ENCODE measurements around the gene ATP2C1. TPM values are rescaled to one million over a fixed set of nuclear protein-coding genes. Genes with fewer than 3 reads are reported as not detected.
"Not testable (repeated sequence)": the region's sequence is repeated elsewhere in the genome, so short reads cannot be mapped to it uniquely, and the experiment has no call there.

Gene ATP2C1
- total and polyA plus RNA-seq, 4 donors: 41.4 to 126 (median 74.2) TPM

- Histone ChIP-seq H3K27me3 (ENCODE audit: control insufficient read depth in 3 of 3, insufficient read depth in 3 of 3, low read length in 2 of 3) (no peaks in the 10 kb centered on the region), H3K9ac (ENCODE audit: insufficient read depth in 1 of 2, low read length in 2 of 2) (no peak overlapping the region), H3K27ac (ENCODE audit: low read depth in 1 of 2, low read length in 1 of 2) (no peak overlapping the region), H3K4me3 (no peak overlapping the region), H3K9me3 (ENCODE audit: control insufficient read depth in 4 of 4, insufficient read depth in 3 of 4, low read length in 3 of 4) (peaks cover 0 to 4% (median under 1%) of the 10 kb centered on the region in 4 donors), H3K4me1 (ENCODE audit: control insufficient read depth in 5 of 5, insufficient read depth in 5 of 5, low read length in 5 of 5) (no peaks in the 10 kb centered on the region), H3K36me3 (ENCODE audit: control insufficient read depth in 4 of 4, insufficient read depth in 4 of 4, low read length in 4 of 4) (peaks cover 9 to 31% (median 19%) of the 10 kb centered on the region in 4 donors)
- TF ChIP-seq CTCF (IDR thresholded peaks at IDR 0.05; ENCODE audit: control extremely low read depth, extremely low read depth): no peak
- DNase-seq: no peak
- ATAC-seq (ENCODE audit: insufficient read depth, low FRiP score): no peak
- 95 to 98% methylated on average over 2 of the region's 2 CpGs for WGBS, 2 donors
These were observed 73.4 kb downstream of the ATP2C1 start for GRCh38 chr3:130967281-130967680.

- H3K9me3 ChIP-seq (ENCODE audit: control insufficient read depth in 4 of 4, insufficient read depth in 3 of 4, low read length in 3 of 4): peaks cover 0 to 4% (median under 1%) of the 10 kb centered on the region in 4 donors
- DNase-seq (no peak), ATAC-seq (ENCODE audit: insufficient read depth, low FRiP score) (no peak)
- H3K9ac ChIP-seq (ENCODE audit: insufficient read depth in 1 of 2, low read length in 2 of 2): no peak overlapping the region
- H3K27ac ChIP-seq (ENCODE audit: low read depth in 1 of 2, low read length in 1 of 2): no peak overlapping the region
- peaks cover 9 to 31% (median 19%) of the 10 kb centered on the region in 4 donors for H3K36me3 ChIP-seq (ENCODE audit: control insufficient read depth in 4 of 4, insufficient read depth in 4 of 4, low read length in 4 of 4)
- H3K4me3 ChIP-seq: no peak overlapping the region
- WGBS, 2 donors: 81 to 96% methylated on average over 3 of the region's 3 CpGs
- no peaks in the 10 kb centered on the region for H3K4me1 ChIP-seq (ENCODE audit: control insufficient read depth in 5 of 5, insufficient read depth in 5 of 5, low read length in 5 of 5)
- H3K27me3 ChIP-seq (ENCODE audit: control insufficient read depth in 3 of 3, insufficient read depth in 3 of 3, low read length in 2 of 3): no peaks in the 10 kb centered on the region
- no peak for TF ChIP-seq CTCF (IDR thresholded peaks at IDR 0.05; ENCODE audit: control extremely low read depth, extremely low read depth)
These were observed 74.3 kb downstream of the ATP2C1 start for GRCh38 chr3:130968221-130968620.

DNA sequence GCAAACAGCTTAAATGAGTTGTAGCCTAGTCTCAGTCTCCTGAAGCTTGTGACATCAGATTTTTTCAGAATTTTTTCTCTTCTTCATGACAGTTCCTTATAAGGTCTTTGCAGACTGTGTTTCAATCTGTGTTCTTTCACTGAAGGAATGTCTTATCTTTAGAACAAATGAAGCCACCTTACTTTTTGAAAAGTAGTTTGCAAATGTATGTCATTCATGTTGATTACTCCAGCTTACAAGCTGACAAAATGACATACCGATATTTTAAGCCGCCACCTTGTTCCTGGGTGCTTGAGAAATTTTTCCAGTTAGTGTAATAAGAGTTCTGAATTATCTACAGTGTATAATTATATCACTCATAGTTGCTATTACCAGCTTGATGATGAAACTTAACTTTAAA lies 75.7 kb downstream of the ATP2C1 start:
- peaks cover 12 to 25% (median 21%) of the 10 kb centered on the region in 4 donors for H3K36me3 ChIP-seq (ENCODE audit: control insufficient read depth in 4 of 4, insufficient read depth in 4 of 4, low read length in 4 of 4)
- 98 to 100% methylated on average over 2 of the region's 2 CpGs for WGBS, 2 donors
- peaks cover 0 to 4% (median under 1%) of the 10 kb centered on the region in 4 donors for H3K9me3 ChIP-seq (ENCODE audit: control insufficient read depth in 4 of 4, insufficient read depth in 3 of 4, low read length in 3 of 4)
- H3K9ac ChIP-seq (ENCODE audit: insufficient read depth in 1 of 2, low read length in 2 of 2): no peak overlapping the region
- no peak for ATAC-seq (ENCODE audit: insufficient read depth, low FRiP score)
- no peak for DNase-seq
- no peak overlapping the region for H3K27ac ChIP-seq (ENCODE audit: low read depth in 1 of 2, low read length in 1 of 2)
- TF ChIP-seq CTCF (IDR thresholded peaks at IDR 0.05; ENCODE audit: control extremely low read depth, extremely low read depth): no peak
- H3K4me3 ChIP-seq: no peak overlapping the region
- H3K27me3 ChIP-seq (ENCODE audit: control insufficient read depth in 3 of 3, insufficient read depth in 3 of 3, low read length in 2 of 3): no peaks in the 10 kb centered on the region
- peaks cover 0 to 4% (median 0%) of the 10 kb centered on the region in 5 donors for H3K4me1 ChIP-seq (ENCODE audit: control insufficient read depth in 5 of 5, insufficient read depth in 5 of 5, low read length in 5 of 5)

GRCh38 chr3:130971208-130971607 lies 77.3 kb downstream of the ATP2C1 start:
- no peak for TF ChIP-seq CTCF (IDR thresholded peaks at IDR 0.05; ENCODE audit: control extremely low read depth, extremely low read depth)
- peaks cover 13 to 22% (median 15%) of the 10 kb centered on the region in 4 donors for H3K36me3 ChIP-seq (ENCODE audit: control insufficient read depth in 4 of 4, insufficient read depth in 4 of 4, low read length in 4 of 4)
- DNase-seq: no peak

GRCh38 chr3:130972592-130972991 lies 78.7 kb downstream of the ATP2C1 start:
- not testable (repeated sequence) for H3K9ac ChIP-seq (ENCODE audit: insufficient read depth in 1 of 2, low read length in 2 of 2); ATAC-seq (ENCODE audit: insufficient read depth, low FRiP score); H3K4me3 ChIP-seq; H3K27me3 ChIP-seq (ENCODE audit: control insufficient read depth in 3 of 3, insufficient read depth in 3 of 3, low read length in 2 of 3); H3K4me1 ChIP-seq (ENCODE audit: control insufficient read depth in 5 of 5, insufficient read depth in 5 of 5, low read length in 5 of 5); DNase-seq; H3K27ac ChIP-seq (ENCODE audit: low read depth in 1 of 2, low read length in 1 of 2); H3K9me3 ChIP-seq (ENCODE audit: control insufficient read depth in 4 of 4, insufficient read depth in 3 of 4, low read length in 3 of 4)
- WGBS, 2 donors: 91 to 99% methylated on average over 2 of the region's 2 CpGs
- peaks cover 14 to 24% (median 18%) of the 10 kb centered on the region in 4 donors for H3K36me3 ChIP-seq (ENCODE audit: control insufficient read depth in 4 of 4, insufficient read depth in 4 of 4, low read length in 4 of 4)

More at GRCh38 chr3:130971208-130971607, 77.3 kb downstream of the ATP2C1 start:
- Histone ChIP-seq H3K27me3 (ENCODE audit: control insufficient read depth in 3 of 3, insufficient read depth in 3 of 3, low read length in 2 of 3) (no peaks in the 10 kb centered on the region), H3K9ac (ENCODE audit: insufficient read depth in 1 of 2, low read length in 2 of 2) (no peak overlapping the region), H3K27ac (ENCODE audit: low read depth in 1 of 2, low read length in 1 of 2) (no peak overlapping the region), H3K9me3 (ENCODE audit: control insufficient read depth in 4 of 4, insufficient read depth in 3 of 4, low read length in 3 of 4) (peaks cover 0 to 4% (median under 1%) of the 10 kb centered on the region in 4 donors), H3K4me3 (no peak overlapping the region), H3K4me1 (ENCODE audit: control insufficient read depth in 5 of 5, insufficient read depth in 5 of 5, low read length in 5 of 5) (peaks cover 0 to 4% (median 0%) of the 10 kb centered on the region in 5 donors)
- no peak for ATAC-seq (ENCODE audit: insufficient read depth, low FRiP score)

Data from lung (tissue), 12 donors.